SK-N-DZ (cell line): ENCODE results near the gene PIM1.

ENCODE experiments used
- DNase-seq: peaks from one replicate; pipeline ENCODE4 v3.0.0-alpha.2; 2015; ENCODE audit warnings: low spot score

The PIM1 gene

DNA sequence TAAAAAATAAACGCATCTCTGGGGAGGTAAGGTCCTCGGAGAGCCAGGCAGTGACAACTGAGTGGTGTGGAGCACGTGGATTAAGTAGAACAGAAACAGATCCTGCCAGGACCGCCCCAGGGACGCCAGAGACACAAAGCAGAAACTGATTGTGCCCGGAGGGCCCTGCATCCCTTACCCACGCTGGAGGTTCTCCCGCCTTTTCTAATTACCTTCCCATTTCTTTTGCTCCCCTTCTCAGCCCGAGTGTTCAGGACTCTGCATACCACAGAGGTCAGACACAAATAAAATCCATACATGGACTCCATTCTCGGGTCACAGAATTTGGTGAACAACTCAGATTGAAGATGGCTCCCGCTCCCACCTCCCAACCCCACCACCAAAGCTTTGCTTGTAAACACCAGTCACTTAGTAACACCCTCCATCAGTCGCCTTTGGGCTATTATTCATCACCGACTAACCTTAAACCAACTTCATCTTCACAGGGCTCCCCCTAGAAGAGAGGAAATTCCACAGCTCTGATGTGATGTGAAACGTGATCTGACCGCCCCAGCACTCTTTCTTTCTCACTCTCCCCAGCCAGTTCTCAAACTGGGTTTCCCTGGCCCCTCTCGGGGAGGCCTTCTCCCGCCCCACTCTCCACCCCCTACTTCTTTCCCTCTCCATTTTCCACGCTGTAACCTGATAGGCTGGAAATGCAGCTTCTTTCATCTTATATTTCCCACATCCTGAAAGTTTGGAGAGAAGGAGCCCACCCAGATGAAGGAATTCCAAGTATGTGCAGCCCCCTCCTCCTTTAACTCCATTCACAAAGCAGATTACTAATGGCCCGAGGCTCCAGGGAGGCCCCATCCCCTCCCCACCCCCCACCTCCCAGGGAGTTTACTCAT is 32.5 kb upstream of the PIM1 start:
- peak; percentile 70 for DNase-seq

- DNase-seq: no peak
Measured at GRCh38 chr6:37138856-37139229, 31.1 kb upstream of the PIM1 start.

GRCh38 chr6:37139230-37139962 is 30.6 kb upstream of the PIM1 start:
- DNase-seq: no peak

DNA sequence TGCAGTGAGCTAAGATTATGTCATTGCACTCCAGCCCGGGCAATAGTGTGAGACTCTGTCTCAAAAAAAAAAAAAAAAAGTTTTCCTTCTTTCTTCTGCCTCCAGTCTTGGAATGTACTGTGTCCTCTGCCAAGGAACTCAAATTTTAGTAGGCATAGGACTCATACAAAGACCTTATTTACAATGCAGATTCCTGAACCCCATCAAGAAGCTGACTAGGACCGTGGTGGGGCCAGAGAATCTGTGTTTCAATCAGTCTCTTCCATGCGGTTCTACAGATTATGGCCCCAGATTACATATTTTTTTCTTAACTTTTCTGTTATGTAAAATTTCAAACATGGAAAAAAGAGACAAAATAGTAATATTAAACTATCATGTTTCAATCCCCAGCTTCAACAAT is 29.8 kb upstream of the PIM1 start:
- no peak for DNase-seq

DNA sequence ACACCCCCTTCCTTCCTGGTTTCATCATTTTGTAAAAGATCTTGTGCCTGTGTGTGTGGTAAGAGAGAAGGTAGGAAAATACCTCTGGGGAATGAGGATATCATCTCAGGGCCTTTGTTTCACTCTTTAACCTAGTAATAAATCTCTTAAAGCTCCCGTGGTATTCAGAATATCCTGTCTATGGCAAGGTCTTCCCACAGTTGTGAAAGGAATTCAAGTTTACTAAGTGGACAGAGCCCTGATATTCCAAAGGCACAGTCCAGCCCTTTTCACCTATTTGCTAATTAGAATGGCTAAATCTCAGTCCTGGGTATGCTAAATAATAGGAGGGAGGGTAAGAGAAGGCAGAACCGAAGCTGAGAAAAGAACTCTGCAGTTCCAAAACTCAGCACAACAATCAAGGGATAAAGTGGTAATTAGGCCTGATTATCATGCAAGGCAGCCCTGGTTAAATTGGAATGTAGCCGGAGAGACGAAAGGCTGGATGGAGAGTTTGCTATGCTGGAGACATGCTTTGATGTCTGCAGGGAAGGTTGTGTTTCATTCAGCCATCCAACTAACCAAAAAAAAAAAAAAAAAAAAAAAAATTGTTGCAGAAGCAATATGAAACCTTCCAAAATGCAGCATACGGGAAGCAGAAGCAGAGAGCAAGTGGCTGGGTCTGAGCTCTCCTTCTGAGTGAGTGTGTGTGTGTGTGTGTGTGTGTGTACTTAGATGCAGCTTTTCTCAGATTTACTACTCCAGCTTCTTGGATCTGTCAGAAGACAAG is 28.5 kb upstream of the PIM1 start:
- no peak for DNase-seq

DNA sequence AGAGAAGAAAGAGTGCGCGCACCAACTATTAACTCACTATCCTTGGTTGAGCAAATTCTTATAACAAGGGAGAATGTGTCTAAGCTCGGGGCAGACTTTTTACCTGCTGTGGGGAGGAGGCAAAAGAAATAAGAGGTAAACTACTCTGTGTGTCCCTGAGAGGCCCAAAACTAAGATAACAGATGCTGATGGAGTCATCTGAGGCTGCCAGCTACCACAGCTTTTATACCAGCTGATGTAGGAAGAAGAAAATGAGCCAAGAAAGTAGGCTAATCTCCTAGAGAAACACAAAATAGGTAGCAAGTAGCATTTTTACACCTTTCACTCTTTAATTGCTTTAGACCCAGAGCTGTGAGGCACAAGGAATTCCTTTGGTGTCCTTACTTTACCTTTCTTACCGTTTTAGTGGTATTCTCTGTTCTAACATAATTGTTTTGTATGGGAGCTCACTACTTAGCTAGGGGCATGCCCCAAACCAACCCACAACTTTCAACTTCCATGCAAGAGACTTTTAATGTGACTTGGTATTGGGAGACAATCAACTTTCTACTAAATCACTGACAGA is 27.8 kb upstream of the PIM1 start:
- DNase-seq: no peak

GRCh38 chr6:37143585-37143984 is 26.4 kb upstream of the PIM1 start:
- DNase-seq: no peak

GRCh38 chr6:37145443-37145842 is 24.5 kb upstream of the PIM1 start:
- DNase-seq: no peak

GRCh38 chr6:37146735-37147157 is 23.2 kb upstream of the PIM1 start:
- no peak for DNase-seq

DNA sequence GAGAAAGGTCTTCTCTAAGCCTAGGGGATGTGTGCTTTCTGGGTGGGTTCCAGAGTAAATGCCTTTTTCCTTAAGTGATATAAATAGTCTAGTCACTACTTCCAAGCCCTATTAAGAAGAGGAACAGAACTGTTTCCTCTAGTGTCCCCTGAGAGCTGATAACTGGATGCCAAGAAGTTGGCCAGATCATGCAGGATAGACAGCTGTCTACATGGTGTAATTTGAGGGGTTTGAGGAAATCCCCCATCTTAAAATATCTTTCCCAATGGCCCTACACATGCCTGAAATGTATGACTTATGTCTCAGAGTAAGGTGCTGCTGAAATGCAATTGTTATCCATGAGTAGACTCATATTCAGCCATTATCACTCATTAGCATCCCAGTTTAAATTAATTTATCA is 20.2 kb upstream of the PIM1 start:
- no peak for DNase-seq

GRCh38 chr6:37150314-37150713 is 19.6 kb upstream of the PIM1 start:
- no peak for DNase-seq

GRCh38 chr6:37155394-37156312 is 14.3 kb upstream of the PIM1 start:
- no peak for DNase-seq

GRCh38 chr6:37158508-37158907 is 11.4 kb upstream of the PIM1 start:
- no peak for DNase-seq

DNA sequence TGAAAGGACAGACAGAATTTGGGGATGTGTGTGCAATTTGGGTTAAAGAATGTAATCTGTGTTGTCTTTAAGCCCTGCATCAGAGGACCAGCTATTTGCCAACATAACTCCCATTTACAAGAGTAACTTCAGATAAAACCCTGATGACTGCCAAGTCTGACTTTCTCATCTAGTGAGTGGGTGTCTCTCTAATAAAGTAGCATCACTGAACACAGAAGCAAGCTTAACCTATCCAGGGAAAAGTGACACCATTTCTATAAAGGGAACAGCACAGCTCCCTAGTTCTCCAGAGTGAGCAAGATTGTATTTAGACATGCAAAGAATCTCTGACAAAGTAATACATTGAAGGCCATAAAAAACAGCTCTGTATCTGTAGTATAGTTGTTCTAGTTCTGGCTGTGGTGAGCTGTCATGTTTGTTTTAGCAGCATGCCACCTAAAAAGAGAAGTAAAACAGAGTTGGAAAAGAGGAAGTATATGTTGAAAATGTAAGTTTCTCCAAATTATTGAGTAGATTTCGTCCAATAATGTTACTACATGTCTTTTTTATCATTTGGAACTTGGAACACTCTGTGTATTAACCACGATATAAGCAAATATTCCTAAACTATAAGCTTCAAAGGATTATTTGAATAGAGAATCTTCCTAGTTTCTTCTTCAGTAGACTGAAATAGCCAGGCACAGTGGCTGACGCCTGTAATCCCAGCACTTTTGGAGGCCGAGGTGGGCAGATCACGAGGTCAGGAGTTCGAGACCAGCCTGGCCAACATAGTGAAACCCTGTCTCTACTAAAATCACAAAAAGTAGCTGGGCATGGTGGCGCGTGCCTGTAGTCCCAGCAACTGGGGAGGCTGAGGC is 8.8 kb upstream of the PIM1 start:
- DNase-seq: no peak

GRCh38 chr6:37162740-37163139 is 7.2 kb upstream of the PIM1 start:
- no peak for DNase-seq

- no peak for DNase-seq
Measured at GRCh38 chr6:37168163-37168758, 1.7 kb upstream of the PIM1 start.

DNA sequence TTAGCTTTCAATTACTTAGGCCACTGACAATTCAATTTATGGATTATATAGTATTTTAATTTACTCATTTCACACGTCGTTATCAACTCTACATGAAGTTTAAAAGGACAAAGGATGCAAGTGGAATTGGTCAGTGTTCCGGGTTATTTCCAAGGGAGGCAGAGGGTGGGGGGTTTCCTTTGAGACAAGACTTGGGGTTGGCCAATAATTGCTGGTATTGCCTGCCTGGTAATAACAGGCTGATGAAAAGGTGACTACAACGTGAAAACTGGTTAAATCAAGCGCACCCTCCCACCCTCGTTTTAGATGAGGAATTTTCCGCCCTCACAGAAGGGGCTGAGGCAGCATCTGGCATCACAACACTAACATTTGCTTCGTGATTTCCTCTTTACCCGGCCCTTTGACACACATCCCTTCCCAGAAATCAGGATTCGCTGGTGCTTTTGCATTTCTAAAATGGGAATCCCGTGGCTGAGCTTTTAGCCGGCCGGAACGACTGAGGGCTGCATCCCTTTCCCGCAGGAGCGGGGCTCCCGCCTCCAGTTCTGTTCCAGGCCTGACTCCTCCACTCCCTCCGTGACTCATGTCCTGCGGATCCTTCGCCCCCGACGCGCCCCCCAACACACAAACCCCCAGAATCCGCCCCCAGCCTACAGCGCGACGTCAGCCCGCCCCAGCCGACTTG is 999 bp upstream of the PIM1 start:
- no peak for DNase-seq

DNA sequence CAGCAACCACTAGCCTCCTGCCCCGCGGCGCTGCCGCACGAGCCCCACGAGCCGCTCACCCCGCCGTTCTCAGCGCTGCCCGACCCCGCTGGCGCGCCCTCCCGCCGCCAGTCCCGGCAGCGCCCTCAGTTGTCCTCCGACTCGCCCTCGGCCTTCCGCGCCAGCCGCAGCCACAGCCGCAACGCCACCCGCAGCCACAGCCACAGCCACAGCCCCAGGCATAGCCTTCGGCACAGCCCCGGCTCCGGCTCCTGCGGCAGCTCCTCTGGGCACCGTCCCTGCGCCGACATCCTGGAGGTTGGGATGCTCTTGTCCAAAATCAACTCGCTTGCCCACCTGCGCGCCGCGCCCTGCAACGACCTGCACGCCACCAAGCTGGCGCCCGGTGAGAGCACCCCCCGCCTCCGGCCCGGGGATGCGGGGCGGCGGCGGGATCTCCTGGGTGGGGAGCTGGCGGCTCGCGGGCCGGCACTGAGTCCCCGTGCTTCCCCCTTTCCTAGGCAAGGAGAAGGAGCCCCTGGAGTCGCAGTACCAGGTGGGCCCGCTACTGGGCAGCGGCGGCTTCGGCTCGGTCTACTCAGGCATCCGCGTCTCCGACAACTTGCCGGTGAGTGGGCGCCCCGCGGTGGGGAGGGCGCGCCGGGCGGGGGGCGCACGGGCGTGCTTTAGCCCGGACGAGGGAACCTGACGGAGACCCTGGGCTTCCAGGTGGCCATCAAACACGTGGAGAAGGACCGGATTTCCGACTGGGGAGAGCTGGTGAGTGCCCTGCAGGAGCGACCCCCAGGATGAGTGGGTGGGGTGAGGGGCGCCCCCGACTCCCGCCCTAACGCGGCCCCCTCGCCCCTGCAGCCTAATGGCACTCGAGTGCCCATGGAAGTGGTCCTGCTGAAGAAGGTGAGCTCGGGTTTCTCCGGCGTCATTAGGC is 585 bp downstream of the PIM1 start:
- peak; percentile 68 for DNase-seq
